Measurements from ENCODE around the gene HIPK1.
A peak's percentile ranks its signal among the peaks of the same experiment; 100 is the strongest.
"Not testable (repeated sequence)": the region's sequence is repeated elsewhere in the genome, so short reads cannot be mapped to it uniquely, and the experiment has no call there.

HIPK1 gene

GRCh38 chr1:113945329-113945728, 16.2 kb downstream of the HIPK1 start:
- DNase-seq (ENCODE audit: low spot score): no peak

- no peak for DNase-seq (ENCODE audit: low spot score)
These were observed 17.0 kb downstream of the HIPK1 start for GRCh38 chr1:113946112-113946511.

DNA sequence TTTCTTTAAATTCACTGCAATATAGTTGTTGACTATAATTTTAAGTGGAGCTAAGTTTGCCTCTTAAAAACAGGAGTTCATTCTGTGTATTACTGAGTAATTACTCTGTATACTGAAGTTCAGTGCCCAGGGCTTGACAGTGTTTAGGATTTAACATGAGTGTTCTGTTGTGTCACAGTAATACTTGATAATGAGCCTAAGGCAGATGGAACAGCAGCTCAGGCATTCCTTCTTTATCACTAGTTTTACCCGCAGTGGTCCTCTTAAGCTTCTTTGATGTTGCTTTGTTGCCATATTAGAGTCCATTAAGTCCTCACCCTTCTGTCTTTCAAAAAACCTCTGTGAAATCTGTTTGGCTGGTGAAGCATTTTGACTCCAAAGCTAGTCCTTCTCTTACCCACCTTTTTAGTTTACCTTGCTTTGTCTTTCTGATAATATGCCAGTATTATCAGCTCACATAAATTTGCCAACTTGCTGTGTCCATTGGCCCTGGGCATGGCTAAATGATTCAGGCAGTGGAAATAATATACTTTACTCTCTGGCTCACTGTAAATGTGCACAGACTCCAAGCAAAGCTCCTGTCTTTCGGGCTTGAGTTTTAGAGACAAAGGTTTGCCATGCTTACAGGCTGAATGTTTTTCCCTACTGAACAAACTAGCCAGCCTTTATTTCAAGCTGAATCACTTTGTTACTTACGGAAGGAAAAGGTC, 17.7 kb downstream of the HIPK1 start:
- DNase-seq (ENCODE audit: low spot score): no peak

GRCh38 chr1:113947388-113948107, 18.4 kb downstream of the HIPK1 start:
- no peak for DNase-seq (ENCODE audit: low spot score)

- DNase-seq (ENCODE audit: low spot score): not testable (repeated sequence)
These were observed 19.0 kb downstream of the HIPK1 start for GRCh38 chr1:113948151-113948550.

DNA sequence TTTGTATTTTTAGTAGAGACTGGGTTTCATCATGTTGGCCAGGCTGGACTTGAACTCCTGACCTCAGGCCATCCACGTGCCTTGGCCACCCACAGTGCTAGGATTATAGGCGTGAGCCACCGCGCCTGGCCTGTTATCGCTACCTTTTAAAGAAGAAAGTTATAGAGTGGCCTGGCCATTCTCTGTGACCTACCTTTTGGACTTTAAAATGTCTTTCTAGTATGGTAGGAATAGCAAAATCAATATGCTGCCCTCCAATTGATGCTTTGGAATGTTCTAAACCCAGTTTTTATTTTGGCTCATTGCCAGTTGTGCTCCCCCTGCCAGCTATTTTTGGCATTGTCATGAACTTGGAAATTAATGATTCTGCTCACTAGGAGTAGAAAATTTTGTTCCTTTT, 19.9 kb downstream of the HIPK1 start:
- no peak for DNase-seq (ENCODE audit: low spot score)

DNA sequence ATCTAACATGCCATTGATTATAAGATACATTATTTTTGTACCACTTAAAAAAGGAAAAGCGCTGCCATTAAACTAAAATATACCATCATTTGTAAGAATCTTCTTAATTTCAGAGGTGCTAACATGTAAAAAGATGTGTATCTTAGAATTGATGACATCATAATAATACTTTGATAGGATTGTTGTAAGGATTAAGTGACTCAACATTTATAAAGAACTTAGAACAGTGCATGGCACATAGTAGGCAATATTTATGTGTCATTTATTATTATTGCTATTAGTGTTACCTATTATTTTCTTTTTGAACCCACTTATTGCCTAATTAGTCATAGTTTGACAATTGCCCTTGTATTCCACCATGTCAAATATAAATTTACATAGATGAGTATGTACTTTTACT, 21.8 kb downstream of the HIPK1 start:
- no peak for DNase-seq (ENCODE audit: low spot score)

GRCh38 chr1:113951719-113952118, 22.6 kb downstream of the HIPK1 start:
- no peak for DNase-seq (ENCODE audit: low spot score)

DNA sequence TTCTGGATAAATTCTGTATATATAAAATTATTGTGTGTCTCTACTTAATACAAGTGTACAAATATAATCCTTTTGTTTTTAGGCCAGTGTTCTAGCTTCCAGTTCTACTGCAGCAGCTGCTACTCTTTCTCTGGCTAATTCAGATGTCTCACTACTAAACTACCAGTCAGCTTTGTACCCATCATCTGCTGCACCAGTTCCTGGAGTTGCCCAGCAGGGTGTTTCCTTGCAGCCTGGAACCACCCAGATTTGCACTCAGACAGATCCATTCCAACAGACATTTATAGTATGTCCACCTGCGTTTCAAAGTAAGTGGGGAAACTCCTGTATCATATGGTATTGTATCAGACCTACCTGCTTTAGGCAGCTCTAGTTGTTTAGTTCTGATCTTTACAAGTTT, 28.9 kb downstream of the HIPK1 start:
- DNase-seq (ENCODE audit: low spot score): no peak

DNA sequence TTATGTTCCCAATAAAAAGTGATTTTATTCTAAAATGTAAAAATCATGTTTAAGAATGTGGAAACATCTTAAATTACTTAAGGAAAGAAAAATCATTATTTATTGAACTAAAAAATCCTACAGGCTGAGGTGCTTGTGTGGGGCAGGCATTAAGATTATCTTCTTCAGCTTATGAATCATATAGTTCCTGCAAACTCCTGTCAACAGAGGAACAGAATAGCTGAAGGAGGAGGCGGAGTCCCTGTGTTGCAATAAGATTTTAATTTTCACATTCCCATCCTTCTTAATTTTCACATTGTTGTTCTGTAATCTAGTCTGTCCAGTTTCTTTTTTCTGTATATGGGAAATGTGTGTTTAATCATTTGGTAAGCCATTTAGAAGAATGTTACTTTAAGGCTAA, 29.6 kb downstream of the HIPK1 start:
- DNase-seq (ENCODE audit: low spot score): no peak

DNA sequence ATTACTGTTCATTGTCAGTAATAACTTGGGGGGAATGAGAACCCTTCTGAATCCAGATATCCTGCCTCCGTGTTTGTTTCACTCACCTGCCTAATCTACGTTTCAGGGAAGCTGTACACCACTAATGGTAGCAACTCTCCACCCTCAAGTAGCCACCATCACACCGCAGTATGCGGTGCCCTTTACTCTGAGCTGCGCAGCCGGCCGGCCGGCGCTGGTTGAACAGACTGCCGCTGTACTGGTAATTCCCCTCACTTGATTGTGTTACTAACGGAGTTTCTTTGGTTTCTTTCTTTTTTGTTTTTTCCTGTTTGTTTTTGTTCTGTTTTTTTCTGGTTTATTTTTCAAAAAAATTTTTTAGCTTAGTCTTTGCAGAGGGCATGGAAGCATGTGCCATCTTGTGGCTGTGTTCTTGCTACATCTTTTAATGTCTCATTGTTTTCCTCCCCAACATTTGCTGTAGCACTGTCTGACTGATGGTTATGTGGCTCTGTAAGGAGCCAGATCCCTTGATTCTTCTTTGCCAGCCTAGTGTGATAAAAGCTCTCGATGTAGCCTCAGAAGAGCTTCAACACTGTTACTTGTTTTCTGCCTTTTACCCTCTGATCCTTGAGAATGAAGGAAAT, 34.3 kb downstream of the HIPK1 start:
- DNase-seq (ENCODE audit: low spot score): no peak

GRCh38 chr1:113965703-113966412, 36.7 kb downstream of the HIPK1 start:
- DNase-seq (ENCODE audit: low spot score): no peak

DNA sequence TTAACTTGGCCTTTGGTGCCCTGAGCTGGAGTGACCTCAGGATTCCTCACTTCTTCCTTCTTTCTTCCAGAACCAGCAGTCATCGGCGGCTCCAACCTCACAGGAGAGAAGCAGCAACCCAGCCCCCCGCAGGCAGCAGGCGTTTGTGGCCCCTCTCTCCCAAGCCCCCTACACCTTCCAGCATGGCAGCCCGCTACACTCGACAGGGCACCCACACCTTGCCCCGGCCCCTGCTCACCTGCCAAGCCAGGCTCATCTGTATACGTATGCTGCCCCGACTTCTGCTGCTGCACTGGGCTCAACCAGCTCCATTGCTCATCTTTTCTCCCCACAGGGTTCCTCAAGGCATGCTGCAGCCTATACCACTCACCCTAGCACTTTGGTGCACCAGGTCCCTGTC, 43.8 kb downstream of the HIPK1 start:
- no peak for DNase-seq (ENCODE audit: low spot score)

DNA sequence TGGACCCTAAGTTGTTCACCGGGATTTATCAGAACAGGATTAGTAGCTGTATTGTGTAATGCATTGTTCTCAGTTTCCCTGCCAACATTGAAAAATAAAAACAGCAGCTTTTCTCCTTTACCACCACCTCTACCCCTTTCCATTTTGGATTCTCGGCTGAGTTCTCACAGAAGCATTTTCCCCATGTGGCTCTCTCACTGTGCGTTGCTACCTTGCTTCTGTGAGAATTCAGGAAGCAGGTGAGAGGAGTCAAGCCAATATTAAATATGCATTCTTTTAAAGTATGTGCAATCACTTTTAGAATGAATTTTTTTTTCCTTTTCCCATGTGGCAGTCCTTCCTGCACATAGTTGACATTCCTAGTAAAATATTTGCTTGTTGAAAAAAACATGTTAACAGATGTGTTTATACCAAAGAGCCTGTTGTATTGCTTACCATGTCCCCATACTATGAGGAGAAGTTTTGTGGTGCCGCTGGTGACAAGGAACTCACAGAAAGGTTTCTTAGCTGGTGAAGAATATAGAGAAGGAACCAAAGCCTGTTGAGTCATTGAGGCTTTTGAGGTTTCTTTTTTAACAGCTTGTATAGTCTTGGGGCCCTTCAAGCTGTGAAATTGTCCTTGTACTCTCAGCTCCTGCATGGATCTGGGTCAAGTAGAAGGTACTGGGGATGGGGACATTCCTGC, 46.2 kb downstream of the HIPK1 start:
- no peak for DNase-seq (ENCODE audit: low spot score)

DNA sequence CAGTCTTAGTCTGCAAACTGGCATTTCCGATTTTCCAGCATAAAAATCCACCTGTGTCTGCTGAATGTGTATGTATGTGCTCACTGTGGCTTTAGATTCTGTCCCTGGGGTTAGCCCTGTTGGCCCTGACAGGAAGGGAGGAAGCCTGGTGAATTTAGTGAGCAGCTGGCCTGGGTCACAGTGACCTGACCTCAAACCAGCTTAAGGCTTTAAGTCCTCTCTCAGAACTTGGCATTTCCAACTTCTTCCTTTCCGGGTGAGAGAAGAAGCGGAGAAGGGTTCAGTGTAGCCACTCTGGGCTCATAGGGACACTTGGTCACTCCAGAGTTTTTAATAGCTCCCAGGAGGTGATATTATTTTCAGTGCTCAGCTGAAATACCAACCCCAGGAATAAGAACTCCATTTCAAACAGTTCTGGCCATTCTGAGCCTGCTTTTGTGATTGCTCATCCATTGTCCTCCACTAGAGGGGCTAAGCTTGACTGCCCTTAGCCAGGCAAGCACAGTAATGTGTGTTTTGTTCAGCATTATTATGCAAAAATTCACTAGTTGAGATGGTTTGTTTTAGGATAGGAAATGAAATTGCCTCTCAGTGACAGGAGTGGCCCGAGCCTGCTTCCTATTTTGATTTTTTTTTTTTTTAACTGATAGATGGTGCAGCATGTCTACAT, 47.6 kb downstream of the HIPK1 start:
- DNase-seq (ENCODE audit: low spot score): no peak

- no peak for DNase-seq (ENCODE audit: low spot score)
These were observed 48.8 kb downstream of the HIPK1 start for GRCh38 chr1:113977906-113978305.

DNA sequence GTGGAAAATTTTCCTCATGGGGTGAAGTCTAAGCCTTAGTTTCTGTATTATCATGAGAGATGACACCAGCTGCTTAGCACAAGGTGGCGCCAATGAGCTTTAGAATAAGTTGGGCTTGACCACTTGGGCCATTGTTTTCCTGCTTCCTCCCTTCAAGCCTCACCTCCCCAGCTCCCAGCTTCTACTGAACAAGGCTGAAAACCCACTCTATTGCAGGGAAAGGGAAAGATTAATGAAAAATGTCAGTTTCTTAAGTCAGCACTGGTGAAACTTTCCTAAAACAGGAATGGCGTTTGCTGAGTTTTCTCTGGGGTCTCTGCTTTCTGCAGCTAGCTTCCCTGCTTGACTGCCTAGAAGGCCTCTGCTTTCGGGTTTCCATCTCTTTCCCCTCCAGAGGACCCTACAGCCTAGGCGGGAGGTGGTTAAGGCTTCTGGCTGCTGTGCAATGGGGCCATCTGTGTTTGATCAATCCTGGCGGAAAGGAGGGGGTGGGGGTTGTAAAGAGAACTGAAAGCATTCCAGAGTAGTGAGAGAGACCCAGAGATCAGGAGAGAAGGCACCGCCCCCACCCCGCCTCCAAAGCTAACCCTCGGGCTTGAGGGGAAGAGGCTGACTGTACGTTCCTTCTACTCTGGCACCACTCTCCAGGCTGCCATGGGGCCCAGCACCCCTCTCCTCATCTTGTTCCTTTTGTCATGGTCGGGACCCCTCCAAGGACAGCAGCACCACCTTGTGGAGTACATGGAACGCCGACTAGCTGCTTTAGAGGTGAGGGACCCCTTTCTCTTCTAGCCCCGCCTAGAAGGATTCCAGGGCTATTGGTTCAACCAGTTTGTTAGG, 50.0 kb downstream of the HIPK1 start, which contains the start of gene OLFML3:
TSS of gene OLFML3 (plus strand) at position 612 of the 840 bp plus-strand sequence. CDS start at position 655, 43 bp downstream.
- DNase-seq (ENCODE audit: low spot score): peak; percentile 92

- peak; percentile 85 for DNase-seq (ENCODE audit: low spot score)
These were observed 51.0 kb downstream of the HIPK1 start for GRCh38 chr1:113980110-113980509.

DNA sequence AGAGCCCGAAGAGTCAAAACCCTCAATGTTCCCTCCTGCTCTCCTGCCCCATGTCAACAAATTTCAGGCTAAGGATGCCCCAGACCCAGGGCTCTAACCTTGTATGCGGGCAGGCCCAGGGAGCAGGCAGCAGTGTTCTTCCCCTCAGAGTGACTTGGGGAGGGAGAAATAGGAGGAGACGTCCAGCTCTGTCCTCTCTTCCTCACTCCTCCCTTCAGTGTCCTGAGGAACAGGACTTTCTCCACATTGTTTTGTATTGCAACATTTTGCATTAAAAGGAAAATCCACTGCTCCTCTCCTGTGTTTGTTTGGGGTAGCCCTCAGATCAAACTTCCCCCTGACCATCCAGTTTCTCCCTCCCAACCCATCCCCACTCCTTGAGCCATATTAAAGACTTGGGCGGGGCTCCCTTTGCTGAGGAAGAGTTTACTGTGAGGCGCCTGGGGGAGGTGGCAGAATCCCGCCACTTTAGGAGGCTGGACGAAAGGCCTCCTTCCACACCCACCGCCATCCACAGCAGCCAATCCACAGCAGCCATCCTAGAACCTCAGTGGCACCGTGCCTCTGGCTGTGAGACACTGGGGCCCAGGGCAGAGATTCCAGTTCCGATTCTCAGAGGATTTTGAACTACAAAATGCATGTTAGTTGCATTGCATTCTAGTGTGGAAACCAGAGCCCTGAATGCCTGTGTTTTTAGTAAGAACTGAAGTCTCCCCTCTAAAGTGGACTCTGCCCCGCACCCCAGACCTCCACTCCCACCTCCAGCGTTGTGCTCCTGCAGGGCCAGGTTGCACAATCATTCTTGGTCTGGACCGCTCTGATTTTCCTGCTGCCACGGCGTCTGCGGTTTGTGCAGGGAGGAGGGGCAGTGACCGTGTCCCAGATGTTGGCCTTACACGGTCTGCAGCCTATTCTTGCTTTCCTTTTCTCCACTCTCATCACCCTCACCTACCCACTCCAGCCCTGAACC, 53.1 kb downstream of the HIPK1 start:
- peak; percentile 85 for DNase-seq (ENCODE audit: low spot score)

Data from left forelimb (tissue), 1 donor.